Embryonic facial prominence (tissue), 1 donor: Measurements from ENCODE around the gene SMAD2.

Source experiments
- DNase-seq: peaks from one replicate; pipeline ENCODE4 v3.0.0-alpha.2; 2016; ENCODE audit errors: extremely low spot score

Gene SMAD2

DNA sequence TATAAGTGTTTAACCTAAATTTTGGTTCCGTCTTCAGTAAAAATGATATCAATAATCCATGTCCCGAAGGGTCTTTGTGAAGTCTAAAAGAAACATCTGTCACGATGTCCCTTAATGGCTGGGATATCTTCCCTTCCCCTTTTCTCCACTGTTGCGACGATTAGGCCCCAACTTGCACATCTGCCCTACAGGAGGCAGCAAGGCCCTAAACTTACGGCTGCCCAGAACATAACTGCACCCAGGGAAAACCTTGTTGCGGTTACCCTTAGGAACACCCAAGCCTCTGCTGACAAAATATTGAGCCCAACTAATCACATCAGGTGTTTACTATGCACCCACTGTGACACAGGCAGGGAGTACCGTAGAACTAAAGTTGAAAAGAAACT is 1.3 kb upstream of the SMAD2 start:
- no peak for DNase-seq

DNA sequence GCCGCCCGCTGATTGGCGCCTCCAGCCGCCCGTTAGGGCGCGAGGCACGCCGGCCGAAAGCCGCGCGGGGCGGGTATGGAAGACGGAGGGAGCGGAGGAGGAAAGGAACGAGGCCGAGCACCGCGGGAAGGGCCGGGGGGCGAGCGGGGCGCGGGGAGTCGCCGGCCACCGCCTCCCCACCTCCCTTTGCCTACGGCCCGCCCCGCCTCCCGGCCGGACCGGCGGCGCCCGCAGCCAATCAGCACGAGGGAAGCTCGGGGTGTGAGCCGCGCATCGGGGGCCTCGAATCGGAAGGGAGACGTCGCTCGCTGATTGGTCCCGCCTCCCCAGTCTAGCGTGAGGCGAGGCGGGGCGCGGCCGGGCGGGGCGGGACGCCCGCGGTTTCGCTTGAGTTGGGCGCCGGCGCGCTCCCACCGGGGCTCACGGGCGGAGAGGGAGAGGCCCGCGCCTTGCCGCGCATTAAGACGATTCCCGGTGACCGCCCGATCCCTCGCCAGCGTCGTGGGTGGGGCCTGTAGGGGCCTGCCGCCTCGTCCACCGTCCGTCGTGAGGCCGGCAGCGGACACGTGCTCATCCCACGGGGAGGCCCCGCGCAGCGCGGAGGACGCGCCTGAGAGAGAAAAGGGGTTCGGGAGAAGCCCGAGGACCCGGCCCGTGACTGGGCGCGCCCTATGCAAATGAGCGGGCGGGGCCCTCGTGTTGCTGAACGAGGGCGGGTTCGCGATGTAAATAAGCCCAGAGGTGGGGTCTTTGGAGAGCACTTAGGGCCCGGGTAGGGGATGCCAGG is 665 bp upstream of the SMAD2 start:
- DNase-seq = peak; percentile 94

- DNase-seq = peak; percentile 26
Measured at GRCh38 chr18:47929681-47930198, 719 bp downstream of the SMAD2 start.

DNA sequence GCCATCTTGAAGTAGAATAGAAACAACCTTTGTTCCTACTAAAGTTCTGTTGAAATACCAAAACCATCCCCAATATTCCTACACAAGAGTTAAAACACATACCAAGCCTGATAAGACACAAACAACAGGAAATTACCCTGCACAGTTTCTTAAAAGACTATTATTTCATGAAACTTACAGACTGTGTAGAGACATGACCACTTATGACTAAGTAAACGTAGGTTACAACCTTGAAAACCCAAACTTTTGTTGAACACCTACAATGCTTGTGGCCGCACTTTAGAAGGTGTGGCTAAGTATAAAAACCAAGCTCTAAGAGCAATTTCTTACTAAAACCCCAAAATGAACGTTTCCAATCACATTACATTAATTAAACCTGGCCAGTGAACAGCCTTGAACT is 2.0 kb downstream of the SMAD2 start:
- no peak for DNase-seq

GRCh38 chr18:47926101-47926850 is 4.2 kb downstream of the SMAD2 start:
- no peak for DNase-seq

DNA sequence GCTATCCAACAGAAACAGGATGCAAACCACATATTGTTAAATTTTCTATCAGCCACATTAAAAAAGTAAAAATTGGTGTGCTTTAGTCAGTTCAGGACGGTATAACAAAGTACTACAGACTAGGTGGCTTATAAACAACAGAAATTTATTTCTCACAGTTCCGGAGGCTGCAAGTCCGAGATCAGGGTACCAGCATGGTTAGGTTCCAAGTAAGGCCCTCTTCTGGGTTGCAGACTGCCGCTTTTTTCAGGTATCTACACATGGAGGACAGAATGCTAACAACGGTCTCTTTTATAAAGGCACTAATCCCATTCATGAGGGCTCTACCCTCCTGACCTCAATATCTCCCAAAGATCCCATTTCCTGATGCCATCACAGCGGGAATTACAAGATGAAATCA is 10.5 kb downstream of the SMAD2 start:
- no peak for DNase-seq

GRCh38 chr18:47917923-47918610 is 12.4 kb downstream of the SMAD2 start:
- DNase-seq = no peak

DNA sequence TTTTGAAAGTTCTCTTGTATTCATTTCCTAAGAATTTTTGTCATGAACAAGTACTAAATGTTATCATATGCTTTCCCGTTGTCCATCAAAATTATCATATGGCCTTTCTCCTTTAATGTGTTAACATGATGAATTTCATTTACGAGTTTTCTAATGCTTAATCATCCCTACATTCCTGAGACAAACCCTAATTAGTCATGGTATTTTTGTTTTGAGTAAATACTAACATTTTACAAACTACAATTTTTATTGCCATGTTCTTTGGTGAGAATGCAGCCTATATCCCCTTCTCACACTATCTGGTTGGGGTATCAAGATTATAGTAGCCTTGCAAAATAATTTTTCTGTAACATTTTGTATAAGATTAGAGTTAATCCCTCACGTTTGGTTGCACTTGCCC is 14.5 kb downstream of the SMAD2 start:
- DNase-seq = no peak

GRCh38 chr18:47915229-47915628 is 15.2 kb downstream of the SMAD2 start:
- no peak for DNase-seq

DNA sequence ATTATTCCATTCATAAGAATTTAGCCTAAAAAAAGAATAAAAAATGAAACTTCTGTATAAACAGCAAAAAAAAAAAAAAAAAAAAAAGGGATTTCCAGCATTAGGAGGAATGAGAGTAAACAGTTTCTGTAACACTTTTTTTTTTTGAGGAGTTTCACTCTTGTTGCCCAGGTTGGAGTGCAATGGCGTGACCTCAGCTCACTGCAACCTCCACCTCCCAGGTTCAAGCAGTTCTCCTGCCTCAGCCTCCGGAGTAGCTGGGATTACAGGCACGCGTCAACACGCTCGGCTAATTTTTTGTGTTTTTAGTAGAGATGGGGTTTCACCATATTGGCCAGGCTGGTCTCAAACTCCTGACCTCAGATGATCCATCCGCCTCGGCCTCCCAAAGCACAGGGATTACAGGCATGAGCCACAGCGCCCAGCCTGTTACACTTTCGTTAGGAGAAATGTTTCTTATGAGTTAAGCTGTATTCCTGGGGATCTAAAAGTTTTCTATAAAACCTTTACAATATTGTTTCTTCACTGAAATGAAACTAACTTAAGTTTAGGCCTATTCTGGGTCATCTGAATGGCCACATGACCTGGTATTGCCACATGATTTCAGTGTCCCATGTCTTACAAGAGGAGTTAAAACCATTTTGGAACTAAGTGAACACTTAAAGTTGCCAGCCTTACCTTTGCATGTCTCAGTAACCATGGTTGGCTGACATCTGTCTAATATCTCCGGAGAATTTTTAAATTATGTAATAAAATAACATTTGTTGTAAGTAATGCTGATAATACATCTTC is 17.5 kb downstream of the SMAD2 start:
- no peak for DNase-seq

DNA sequence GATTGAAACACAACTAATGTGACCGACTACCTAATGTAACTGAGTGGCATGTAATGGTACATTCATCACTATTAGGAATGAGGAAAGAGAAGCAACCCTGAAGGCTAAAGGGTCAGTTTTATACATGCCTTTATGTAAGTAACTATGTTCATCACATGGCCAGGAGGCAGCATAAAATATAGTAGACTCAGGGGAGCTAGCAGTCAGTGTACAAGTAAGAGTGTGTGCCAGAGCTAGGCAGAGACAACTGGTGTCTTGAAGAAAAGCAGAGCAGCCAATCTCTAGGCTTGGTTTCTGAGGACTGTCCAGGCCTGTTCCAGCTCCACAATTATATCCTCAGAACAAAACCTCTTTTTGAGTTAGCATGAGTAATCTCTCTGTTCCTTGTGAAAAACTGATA is 18.1 kb downstream of the SMAD2 start:
- no peak for DNase-seq

- no peak for DNase-seq
Measured at GRCh38 chr18:47911877-47912276, 18.6 kb downstream of the SMAD2 start.

- no peak for DNase-seq
Measured at GRCh38 chr18:47909484-47909883, 21.0 kb downstream of the SMAD2 start.

DNA sequence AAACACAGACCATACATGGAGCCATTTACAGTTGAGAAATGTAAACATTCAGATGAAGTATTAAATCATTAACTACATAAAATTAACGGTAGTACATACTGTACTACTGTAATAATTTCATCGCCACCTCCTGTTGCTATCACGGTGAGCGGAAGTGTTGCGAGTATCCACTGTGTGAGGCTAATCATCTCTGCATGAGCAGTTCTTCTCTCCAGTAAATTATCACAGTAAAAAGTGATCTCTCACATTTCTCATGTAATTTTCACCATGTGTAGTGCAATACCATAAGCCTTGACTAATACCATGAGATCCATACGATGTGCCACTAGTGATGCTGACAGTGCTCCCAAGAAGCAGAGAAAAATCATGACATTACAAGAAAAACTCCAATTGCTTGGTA is 21.9 kb downstream of the SMAD2 start:
- no peak for DNase-seq

GRCh38 chr18:47906408-47906807 is 24.1 kb downstream of the SMAD2 start:
- no peak for DNase-seq

DNA sequence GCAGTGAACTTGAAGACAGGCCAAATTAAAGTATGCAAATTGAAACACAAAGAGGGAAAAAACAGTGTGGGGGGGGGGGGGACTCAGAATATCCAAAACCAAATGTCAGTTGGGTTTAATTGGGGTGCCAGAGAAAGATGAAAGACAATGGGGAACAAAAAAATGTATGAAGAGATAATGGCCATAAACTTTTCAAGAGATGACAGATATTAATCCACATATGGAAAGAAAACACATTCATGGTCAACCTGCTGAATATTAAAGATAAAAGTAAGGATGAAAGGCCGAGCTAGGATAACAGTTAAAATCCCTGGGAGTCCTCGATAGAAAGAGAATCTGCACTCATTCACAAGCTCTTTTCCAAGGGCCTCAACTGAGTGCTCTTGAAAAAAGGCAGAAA is 26.6 kb downstream of the SMAD2 start:
- no peak for DNase-seq

GRCh38 chr18:47901624-47902362 is 28.7 kb downstream of the SMAD2 start:
- DNase-seq = no peak

DNA sequence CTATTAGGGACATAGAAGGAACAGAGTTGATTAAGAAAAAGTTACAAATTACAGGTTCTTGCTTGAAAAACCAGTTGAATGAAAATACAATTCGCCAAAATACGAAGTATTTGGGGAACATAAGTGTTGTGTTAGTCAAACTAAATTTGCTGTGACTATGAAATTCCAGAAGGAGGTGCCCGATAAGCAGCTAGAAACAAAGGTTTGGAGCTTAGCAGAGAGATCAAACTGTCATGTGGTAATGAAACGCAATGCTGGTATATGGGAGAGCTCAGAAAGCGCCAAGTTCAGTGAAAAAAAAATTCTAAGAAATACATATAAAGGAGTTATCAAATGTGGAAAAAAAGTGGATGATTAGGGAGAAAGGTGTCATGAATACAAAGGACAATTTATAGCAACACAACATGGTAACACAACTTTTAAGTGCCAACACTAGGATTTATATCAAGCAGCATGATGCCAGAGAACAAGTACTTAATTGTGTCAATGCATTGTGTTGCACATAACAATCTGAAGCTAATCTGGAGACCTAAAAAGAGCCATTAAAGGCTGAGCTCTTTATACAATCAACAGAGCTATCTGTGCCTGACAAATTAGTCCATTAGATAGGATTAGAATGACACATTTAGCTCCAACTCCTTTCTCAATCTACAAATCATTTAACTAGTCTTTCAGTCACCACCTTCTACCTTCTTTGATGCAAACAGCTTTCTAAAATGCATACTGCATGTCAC is 31.2 kb downstream of the SMAD2 start:
- no peak for DNase-seq

DNA sequence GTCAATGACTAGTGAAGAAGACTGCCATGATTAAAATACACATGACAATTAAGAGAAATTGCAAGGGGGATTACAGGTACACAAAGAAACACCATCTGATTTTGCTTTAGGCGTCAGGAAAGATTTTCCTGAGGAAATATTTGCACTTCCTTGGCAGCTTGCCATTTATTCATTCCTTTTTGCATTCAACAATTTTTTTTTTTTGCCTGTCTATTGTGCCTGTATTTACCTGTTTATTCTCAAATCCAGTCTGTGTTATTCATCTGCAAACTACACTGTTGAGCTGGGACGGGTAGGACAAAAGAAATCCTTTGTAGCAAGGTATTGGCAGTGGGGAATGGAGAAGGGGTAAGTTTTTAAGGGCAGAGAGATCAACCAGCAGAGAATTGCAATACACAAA is 31.8 kb downstream of the SMAD2 start:
- no peak for DNase-seq

DNA sequence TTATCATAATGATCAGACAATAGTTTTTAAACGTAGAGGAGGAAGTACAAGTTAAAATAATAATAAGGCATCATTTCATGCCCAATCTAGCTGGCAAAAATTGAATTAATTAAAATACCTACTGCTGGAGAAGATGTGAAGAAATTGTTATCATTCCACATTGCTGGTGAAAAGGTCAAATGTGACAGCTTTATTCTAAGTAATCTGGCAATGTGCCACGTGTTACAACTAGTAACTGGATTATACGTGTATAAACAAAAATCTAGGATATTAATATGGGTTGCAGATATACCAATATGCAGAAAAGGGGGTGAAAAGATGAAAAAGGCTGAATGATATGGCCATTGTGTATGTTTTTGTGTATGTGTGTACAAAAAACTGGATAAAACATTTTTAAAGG is 32.4 kb downstream of the SMAD2 start:
- DNase-seq = no peak
